Liver (tissue), 3 donors: Measurements from ENCODE around the gene NCAPG2.

Experiments used
- ATF3 ChIP-seq: IDR thresholded peaks from 2 replicates; pipeline ENCODE4 v1.6.1; 2016; ENCODE audit warnings: antibody characterized with exemption
- CTCF ChIP-seq: fragments of 150-350 bp; IDR thresholded peaks from 2 replicates; pipeline ENCODE4 v1.5.1; 2017; ENCODE audit warnings: improper control_type of control experiment, low read depth, low read length; ENCODE audit not compliant: missing input control
- MAX ChIP-seq: IDR thresholded peaks from 2 replicates; pipeline ENCODE4 v1.6.1; 2016; ENCODE audit warnings: antibody characterized with exemption
- RAD21 ChIP-seq, 2 donors: IDR thresholded peaks; 2 replicates each; pipeline ENCODE4 v1.6.1; 2016; ENCODE audit warnings: antibody characterized with exemption in 2 of 2, mild to moderate bottlenecking in 2 of 2
- REST ChIP-seq: IDR thresholded peaks from 2 replicates; pipeline ENCODE4 v1.6.1; 2016; ENCODE audit warnings: antibody characterized with exemption, mild to moderate bottlenecking
- YY1 ChIP-seq: IDR thresholded peaks from 2 replicates; pipeline ENCODE4 v1.6.1; 2016; ENCODE audit warnings: antibody characterized with exemption, mild to moderate bottlenecking
- ZBTB33 ChIP-seq: IDR thresholded peaks from 2 replicates; pipeline ENCODE4 v1.6.1; 2016; ENCODE audit warnings: antibody characterized with exemption
- donor health status: healthy.
- donor health status: healthy.

- TF ChIP-seq CTCF = no peak
- TF ChIP-seq YY1 = no peak
- TF ChIP-seq RAD21 (IDR thresholded peaks at IDR 0.05) = no peak
- TF ChIP-seq REST = no peak
- TF ChIP-seq ATF3 = no peak
- TF ChIP-seq ZBTB33 = no peak
- no peak for TF ChIP-seq MAX
Measured at GRCh38 chr7:158707610-158708009, 3.0 kb upstream of the NCAPG2 start.
